Lung microvascular endothelial cell (primary cell): ENCODE measurements around the gene VSTM2L. TPM values are rescaled to one million over a fixed set of nuclear protein-coding genes. Genes with fewer than 3 reads are reported as not detected.
"Not testable (repeated sequence)": the region's sequence is repeated elsewhere in the genome, so short reads cannot be mapped to it uniquely, and the experiment has no call there.

ENCODE experiments used
- DNase-seq, 2 donors: peaks; one replicate each; pipeline versions ENCODE4 v3.0.0 to v3.0.0-alpha.2; 2010; ENCODE audit warnings: low read depth in 2 of 2
- total RNA-seq: library from RNA; depleted of rRNA; stranded (reverse); fragments of >200 nt; gene quantifications from 2 replicates; pipeline ENCODE4 v1.2.1, GENCODE V29; 2014

Gene VSTM2L
- total RNA-seq, result under 0.01 TPM in 2 replicates

- DNase-seq, result peak; percentile 33 to 53
Measured at GRCh38 chr20:37902504-37903313, at the start of gene VSTM2L. VSTM2L (plus strand) TSS chr20:37903127; CDS start chr20:37903351, 224 bp downstream.

GRCh38 chr20:37853823-37854375 is 49.0 kb upstream of the VSTM2L start:
- no peak for DNase-seq

GRCh38 chr20:37856034-37856433 is 46.9 kb upstream of the VSTM2L start:
- not testable (repeated sequence) for DNase-seq

GRCh38 chr20:37856932-37857660 is 45.8 kb upstream of the VSTM2L start:
- peak in 1 of 2 donors; percentile 39 for DNase-seq

- DNase-seq, result no peak
Measured at GRCh38 chr20:37859406-37860171, 43.3 kb upstream of the VSTM2L start.

GRCh38 chr20:37863289-37863688 is 39.6 kb upstream of the VSTM2L start:
- no peak for DNase-seq

- DNase-seq, result no peak
Measured at GRCh38 chr20:37864298-37864697, 38.6 kb upstream of the VSTM2L start.

- no peak for DNase-seq
Measured at GRCh38 chr20:37866051-37866450, 36.9 kb upstream of the VSTM2L start.

GRCh38 chr20:37867289-37868195 is 35.4 kb upstream of the VSTM2L start:
- DNase-seq, result no peak

- DNase-seq, result no peak
Measured at GRCh38 chr20:37868851-37869333, 34.0 kb upstream of the VSTM2L start.

GRCh38 chr20:37869334-37869861 is 33.5 kb upstream of the VSTM2L start:
- no peak for DNase-seq

GRCh38 chr20:37870294-37870693 is 32.6 kb upstream of the VSTM2L start:
- no peak for DNase-seq

- no peak for DNase-seq
Measured at GRCh38 chr20:37871751-37872150, 31.2 kb upstream of the VSTM2L start.

- no peak for DNase-seq
Measured at GRCh38 chr20:37872161-37872560, 30.8 kb upstream of the VSTM2L start.

GRCh38 chr20:37873884-37874283 is 29.0 kb upstream of the VSTM2L start:
- no peak for DNase-seq

GRCh38 chr20:37875460-37876175 is 27.3 kb upstream of the VSTM2L start:
- no peak for DNase-seq

GRCh38 chr20:37876863-37877262 is 26.1 kb upstream of the VSTM2L start:
- DNase-seq, result no peak

GRCh38 chr20:37877832-37878772 is 24.8 kb upstream of the VSTM2L start:
- DNase-seq, result no peak
